Liver (tissue), 3 donors: Measurements from ENCODE around the gene RBBP4.

Experiments
- CTCF ChIP-seq: fragments of 150-350 bp; IDR thresholded peaks from 2 replicates; pipeline ENCODE4 v1.5.1; 2017; ENCODE audit warnings: improper control_type of control experiment, low read depth, low read length; ENCODE audit not compliant: missing input control
- HNF4A ChIP-seq, 2 donors: conservative IDR thresholded peaks; 2 replicates each; pipeline ENCODE4 v1.6.1; 2016; ENCODE audit warnings: antibody characterized with exemption in 2 of 2, mild to moderate bottlenecking in 2 of 2
- donor health status: healthy.
- donor health status: healthy.

- TF ChIP-seq CTCF = no peak
- no peak for TF ChIP-seq HNF4A (conservative IDR thresholded peaks at IDR 0.05)
These were observed 37.5 kb upstream of the RBBP4 start for GRCh38 chr1:32613472-32613871.
